Measurements from ENCODE around the gene MEF2B. TPM values are rescaled to one million over a fixed set of nuclear protein-coding genes. Genes with fewer than 3 reads are reported as not detected.

MEF2B gene
- total and polyA plus RNA-seq, 10 donors, result 2.2 to 15.5 (median 3.4) TPM

DNA sequence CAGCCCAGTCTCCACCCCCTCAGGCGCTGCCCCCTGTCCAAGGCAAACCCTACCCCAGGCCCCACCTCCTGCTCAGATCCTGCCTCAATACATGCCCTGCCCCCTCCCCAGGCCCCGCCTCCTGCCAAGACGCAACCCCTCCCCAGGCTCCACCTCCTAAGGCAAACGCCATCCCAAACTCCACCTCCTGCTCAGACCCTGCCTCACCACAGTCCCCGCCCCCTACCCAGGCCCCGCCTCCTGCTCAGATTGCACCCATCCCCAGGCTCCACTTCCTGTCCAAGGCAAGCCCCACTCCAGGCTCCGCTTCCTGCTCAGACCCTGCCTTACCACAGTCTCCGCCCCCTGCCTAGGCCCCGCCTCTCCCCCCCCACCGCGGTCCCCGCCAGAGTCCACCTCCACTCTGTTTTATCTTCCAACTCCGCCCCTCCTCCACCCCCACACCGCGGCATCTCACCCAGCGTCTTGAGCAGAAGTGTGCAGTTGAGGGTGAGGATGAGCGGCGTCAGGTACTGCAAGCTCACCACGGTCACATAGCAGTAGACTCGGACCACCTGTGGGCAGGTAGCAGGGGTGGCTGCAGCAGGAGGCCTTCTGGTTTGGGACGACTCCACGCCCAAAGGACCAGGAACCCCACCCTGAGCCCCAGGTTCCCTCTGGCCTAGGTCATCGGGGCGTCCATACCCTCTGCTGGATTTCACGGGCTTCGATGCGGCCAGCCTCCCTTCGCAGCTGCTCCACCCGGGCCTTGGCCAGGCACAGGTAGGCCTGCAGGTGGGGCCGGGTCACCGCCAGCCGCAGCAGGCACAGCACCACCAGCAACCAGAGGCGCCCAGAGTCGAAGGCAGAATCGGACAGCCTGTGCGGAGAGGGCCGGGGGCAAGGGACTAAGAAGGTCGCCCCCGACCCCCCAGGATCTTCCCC lies 49.5 kb downstream of the MEF2B start:
- DNase-seq, result no peak
- 77 to 86% (median 79%) methylated on average over 24 to 39 of the region's 39 CpGs for WGBS, 5 donors

GRCh38 chr19:19119325-19120237 lies 50.5 kb downstream of the MEF2B start:
- intact Hi-C loops (cut with DNase I; ENCODE audit: low total_unique reads), result no loop called here
- H3K4me1 ChIP-seq, result no peaks in the 10 kb centered on the region
- no peak overlapping the region for H3K27ac ChIP-seq
- H3K36me3 ChIP-seq, result peaks cover 0 to 52% (median 20%) of the 10 kb centered on the region in 6 donors
- no peaks in the 10 kb centered on the region for H3K27me3 ChIP-seq (replicated peaks in 1 of 7)
- no peak overlapping the region for H3K4me3 ChIP-seq
- 89 to 97% (median 95%) methylated on average over 30 to 39 of the region's 39 CpGs for WGBS, 5 donors
- TF ChIP-seq POLR2A (IDR thresholded peaks at IDR 0.05), result no peak
- no peak for TF ChIP-seq CTCF (IDR thresholded peaks at IDR 0.05 in 8 of 11, conservative IDR thresholded peaks at IDR 0.05 in 3 of 11)
- TF ChIP-seq POLR2AphosphoS5 (IDR thresholded peaks at IDR 0.05), result no peak
- peaks cover 0 to 15% (median 11%) of the 10 kb centered on the region in 8 donors for H3K9me3 ChIP-seq
- DNase-seq, result no peak

More for the DNA sequence above, 49.5 kb downstream of the MEF2B start:
- intact Hi-C loops (cut with DNase I; ENCODE audit: low total_unique reads), result no loop called here
- Histone ChIP-seq H3K9me3 (peaks cover 0 to 15% (median 11%) of the 10 kb centered on the region in 8 donors), H3K4me3 (no peak overlapping the region), H3K27me3 (replicated peaks in 1 of 7) (no peaks in the 10 kb centered on the region), H3K36me3 (peaks cover 0 to 52% (median 20%) of the 10 kb centered on the region in 6 donors), H3K27ac (no peak overlapping the region), H3K4me1 (no peaks in the 10 kb centered on the region)
- TF ChIP-seq CTCF (IDR thresholded peaks at IDR 0.05 in 8 of 11, conservative IDR thresholded peaks at IDR 0.05 in 3 of 11) (no peak), POLR2AphosphoS5 (IDR thresholded peaks at IDR 0.05) (no peak), POLR2A (IDR thresholded peaks at IDR 0.05) (no peak)

DNA sequence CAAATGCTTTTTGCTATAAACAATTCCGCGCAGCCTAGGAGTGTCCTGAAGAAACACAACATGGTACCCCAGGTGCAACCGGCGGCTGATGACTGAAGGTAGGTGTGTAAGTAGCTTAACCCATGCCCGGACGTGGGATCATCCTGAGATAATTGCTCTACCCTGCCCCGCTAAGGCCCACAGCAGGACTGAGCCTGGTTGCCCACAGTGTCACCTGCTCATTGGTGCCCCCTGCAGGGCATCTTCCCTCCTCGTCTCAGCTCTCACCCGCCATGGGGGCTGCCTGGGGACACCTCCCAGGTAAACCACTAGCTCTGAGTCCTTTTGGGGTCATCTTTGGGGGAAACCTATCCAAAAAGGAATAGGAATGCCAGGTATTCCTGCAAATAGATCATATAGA lies 54.1 kb downstream of the MEF2B start:
- H3K4me3 ChIP-seq, result no peak overlapping the region
- peaks cover 0 to 22% (median 7%) of the 10 kb centered on the region in 6 donors for H3K36me3 ChIP-seq
- no peaks in the 10 kb centered on the region for H3K9me3 ChIP-seq
- H3K27ac ChIP-seq, result no peak overlapping the region
- intact Hi-C loops (cut with DNase I; ENCODE audit: low total_unique reads), result no loop called here
- no peak for DNase-seq
- TF ChIP-seq POLR2AphosphoS5 (IDR thresholded peaks at IDR 0.05) (no peak), POLR2A (IDR thresholded peaks at IDR 0.05) (no peak), CTCF (IDR thresholded peaks at IDR 0.05 in 8 of 11, conservative IDR thresholded peaks at IDR 0.05 in 3 of 11) (peak in 9 of 11 experiments; percentile 33 to 68 (median 53))
- H3K27me3 ChIP-seq (replicated peaks in 1 of 7), result peaks cover 0 to 2% (median 0%) of the 10 kb centered on the region in 7 donors
- H3K4me1 ChIP-seq, result peaks cover 0 to 6% (median under 1%) of the 10 kb centered on the region in 6 donors
- WGBS, 5 donors, result 72 to 83% (median 77%) methylated on average over 9 of the region's 9 CpGs

Data from spleen (tissue), 11 donors.